ENCODE data around the gene NID1. TPM values are rescaled to one million over a fixed set of nuclear protein-coding genes. Genes with fewer than 3 reads are reported as not detected.
"Not testable (repeated sequence)": the region's sequence is repeated elsewhere in the genome, so short reads cannot be mapped to it uniquely, and the experiment has no call there.

NID1 gene
- total RNA-seq, 1 donor from 2014 or later: 45.0 TPM

GRCh38 chr1:236081546-236082227 lies 16.8 kb upstream of the NID1 start:
- no peaks in the 10 kb centered on the region for H3K27me3 Mint-ChIP-seq (ENCODE audit: low read depth)
- TF ChIP-seq CTCF (IDR thresholded peaks at IDR 0.05; ENCODE audit: unreplicated experiment): no peak
- H3K9me3 Mint-ChIP-seq: no peaks in the 10 kb centered on the region
- DNase-seq (ENCODE audit: low spot score in 2 of 2, unreplicated experiment in 2 of 2): no peak
- no peak overlapping the region for H3K4me3 Mint-ChIP-seq
- H3K4me1 Mint-ChIP-seq: peaks cover 11% of the 10 kb centered on the region
- no peaks in the 10 kb centered on the region for H3K36me3 Mint-ChIP-seq
- no peak overlapping the region for H3K27ac Mint-ChIP-seq

GRCh38 chr1:236079703-236080102 lies 14.8 kb upstream of the NID1 start:
- H3K4me3 Mint-ChIP-seq: no peak overlapping the region
- no peaks in the 10 kb centered on the region for H3K27me3 Mint-ChIP-seq (ENCODE audit: low read depth)
- no peaks in the 10 kb centered on the region for H3K9me3 Mint-ChIP-seq
- DNase-seq (ENCODE audit: low spot score in 2 of 2, unreplicated experiment in 2 of 2): no peak
- no peak for TF ChIP-seq CTCF (IDR thresholded peaks at IDR 0.05; ENCODE audit: unreplicated experiment)
- H3K4me1 Mint-ChIP-seq: peaks cover 11% of the 10 kb centered on the region
- no peak overlapping the region for H3K27ac Mint-ChIP-seq
- no peaks in the 10 kb centered on the region for H3K36me3 Mint-ChIP-seq

- Mint-ChIP-seq H3K27ac (no peak overlapping the region), H3K36me3 (no peaks in the 10 kb centered on the region), H3K4me1 (peaks cover 9% of the 10 kb centered on the region), H3K4me3 (no peak overlapping the region), H3K27me3 (ENCODE audit: low read depth) (no peaks in the 10 kb centered on the region), H3K9me3 (no peaks in the 10 kb centered on the region)
- no peak for DNase-seq (ENCODE audit: low spot score in 2 of 2, unreplicated experiment in 2 of 2)
- no peak for TF ChIP-seq CTCF (IDR thresholded peaks at IDR 0.05; ENCODE audit: unreplicated experiment)
Measured at GRCh38 chr1:236078993-236079392, 14.1 kb upstream of the NID1 start.

- not testable (repeated sequence) for H3K4me1 Mint-ChIP-seq; DNase-seq (ENCODE audit: low spot score in 2 of 2, unreplicated experiment in 2 of 2); H3K27me3 Mint-ChIP-seq (ENCODE audit: low read depth); H3K27ac Mint-ChIP-seq; H3K4me3 Mint-ChIP-seq; H3K36me3 Mint-ChIP-seq; H3K9me3 Mint-ChIP-seq
Measured at GRCh38 chr1:236078077-236078476, 13.2 kb upstream of the NID1 start.

GRCh38 chr1:236075848-236076247 lies 11.0 kb upstream of the NID1 start:
- Mint-ChIP-seq H3K27ac (no peak overlapping the region), H3K27me3 (ENCODE audit: low read depth) (no peaks in the 10 kb centered on the region), H3K9me3 (peaks cover 7% of the 10 kb centered on the region), H3K36me3 (no peaks in the 10 kb centered on the region), H3K4me3 (no peak overlapping the region), H3K4me1 (no peaks in the 10 kb centered on the region)
- DNase-seq (ENCODE audit: low spot score in 2 of 2, unreplicated experiment in 2 of 2): no peak
- no peak for TF ChIP-seq CTCF (IDR thresholded peaks at IDR 0.05; ENCODE audit: unreplicated experiment)

- Mint-ChIP-seq H3K9me3 (peaks cover 16% of the 10 kb centered on the region), H3K36me3 (no peaks in the 10 kb centered on the region), H3K4me3 (no peak overlapping the region), H3K27me3 (ENCODE audit: low read depth) (peaks cover 1% of the 10 kb centered on the region), H3K4me1 (no peaks in the 10 kb centered on the region), H3K27ac (no peak overlapping the region)
- DNase-seq (ENCODE audit: low spot score in 2 of 2, unreplicated experiment in 2 of 2): no peak
- TF ChIP-seq CTCF (IDR thresholded peaks at IDR 0.05; ENCODE audit: unreplicated experiment): no peak
Measured at GRCh38 chr1:236073307-236073897, 8.5 kb upstream of the NID1 start.

Data from mesothelial cell of epicardium (in vitro differentiated cells).